ENCODE data around the gene PPP1R3F.

PPP1R3F gene

GRCh38 chrX:49230500-49231232 lies 38.9 kb upstream of the PPP1R3F start:
- TF ChIP-seq RARB (CRISPR knock-in tag; IDR thresholded peaks at IDR 0.05) (no peak), ZFP30 (CRISPR knock-in tag; IDR thresholded peaks at IDR 0.05) (no peak), TCF4 (CRISPR knock-in tag; IDR thresholded peaks at IDR 0.05; ENCODE audit: borderline replicate concordance) (no peak), BACH2 (CRISPR knock-in tag; IDR thresholded peaks at IDR 0.05; ENCODE audit: borderline replicate concordance) (no peak), ZNF8 (CRISPR knock-in tag; IDR thresholded peaks at IDR 0.05) (no peak), SNAI2 (CRISPR knock-in tag; IDR thresholded peaks at IDR 0.05) (no peak), ZNF565 (CRISPR knock-in tag; conservative IDR thresholded peaks at IDR 0.05; ENCODE audit: low read depth) (no peak), CSRNP3 (CRISPR knock-in tag; IDR thresholded peaks at IDR 0.05) (no peak), ZFP3 (CRISPR knock-in tag; IDR thresholded peaks at IDR 0.05) (no peak), ZC3H10 (CRISPR knock-in tag; IDR thresholded peaks at IDR 0.05) (no peak), CREB5 (CRISPR knock-in tag; IDR thresholded peaks at IDR 0.05; ENCODE audit: low read depth) (no peak), PPARA (CRISPR knock-in tag; IDR thresholded peaks at IDR 0.05; ENCODE audit: borderline replicate concordance) (no peak), CSDC2 (CRISPR knock-in tag; IDR thresholded peaks at IDR 0.05) (no peak), TSHZ2 (CRISPR knock-in tag; IDR thresholded peaks at IDR 0.05) (no peak)
- no peak for ATAC-seq

GRCh38 chrX:49231333-49232000 lies 38.1 kb upstream of the PPP1R3F start:
- ATAC-seq: no peak
- TF ChIP-seq ZC3H10 (CRISPR knock-in tag; IDR thresholded peaks at IDR 0.05): no peak
- TF ChIP-seq TCF4 (CRISPR knock-in tag; IDR thresholded peaks at IDR 0.05; ENCODE audit: borderline replicate concordance): no peak
- TF ChIP-seq ZNF565 (CRISPR knock-in tag; conservative IDR thresholded peaks at IDR 0.05; ENCODE audit: low read depth): no peak
- TF ChIP-seq ZNF70 (CRISPR knock-in tag; IDR thresholded peaks at IDR 0.05): no peak
- no peak for TF ChIP-seq TSHZ2 (CRISPR knock-in tag; IDR thresholded peaks at IDR 0.05)
- no peak for TF ChIP-seq CREB5 (CRISPR knock-in tag; IDR thresholded peaks at IDR 0.05; ENCODE audit: low read depth)
- TF ChIP-seq ESRRG (CRISPR knock-in tag; IDR thresholded peaks at IDR 0.05): no peak
- TF ChIP-seq BACH2 (CRISPR knock-in tag; IDR thresholded peaks at IDR 0.05; ENCODE audit: borderline replicate concordance): no peak
- TF ChIP-seq OSR1 (CRISPR knock-in tag; IDR thresholded peaks at IDR 0.05): no peak
- no peak for TF ChIP-seq SNAI2 (CRISPR knock-in tag; IDR thresholded peaks at IDR 0.05)

GRCh38 chrX:49232525-49232924 lies 37.1 kb upstream of the PPP1R3F start:
- ATAC-seq: no peak
- TF ChIP-seq PPARA (CRISPR knock-in tag; IDR thresholded peaks at IDR 0.05; ENCODE audit: borderline replicate concordance) (no peak), ZFP30 (CRISPR knock-in tag; IDR thresholded peaks at IDR 0.05) (no peak), CSRNP3 (CRISPR knock-in tag; IDR thresholded peaks at IDR 0.05) (no peak), CSDC2 (CRISPR knock-in tag; IDR thresholded peaks at IDR 0.05) (no peak), ZNF70 (CRISPR knock-in tag; IDR thresholded peaks at IDR 0.05) (no peak), BACH2 (CRISPR knock-in tag; IDR thresholded peaks at IDR 0.05; ENCODE audit: borderline replicate concordance) (no peak), ISL1 (CRISPR knock-in tag; IDR thresholded peaks at IDR 0.05) (no peak), TSHZ2 (CRISPR knock-in tag; IDR thresholded peaks at IDR 0.05) (no peak), ZFP3 (CRISPR knock-in tag; IDR thresholded peaks at IDR 0.05) (no peak), GLIS3 (CRISPR knock-in tag; IDR thresholded peaks at IDR 0.05) (no peak), ESRRG (CRISPR knock-in tag; IDR thresholded peaks at IDR 0.05) (no peak), ZC3H10 (CRISPR knock-in tag; IDR thresholded peaks at IDR 0.05) (no peak), ZNF565 (CRISPR knock-in tag; conservative IDR thresholded peaks at IDR 0.05; ENCODE audit: low read depth) (no peak), ARNTL (CRISPR knock-in tag; IDR thresholded peaks at IDR 0.05; ENCODE audit: borderline replicate concordance, low read depth) (no peak), ZNF8 (CRISPR knock-in tag; IDR thresholded peaks at IDR 0.05) (no peak)

All from SK-N-SH treated with all-trans-retinoic acid at 6 μM for 48 hours (cell line).